K562 (cell line): ENCODE results near the gene WIPF1. TPM values are rescaled to one million over a fixed set of nuclear protein-coding genes. Genes with fewer than 3 reads are reported as not detected.

ENCODE experiments used
- ATAC-seq: fragments of 200-7000 bp; cut with Tn5 transposase; 3 replicates; pipeline ENCODE4 v1.9.1; 2020; ENCODE audit warnings: moderate library complexity
- BruUV-seq: library from RNA; stranded (reverse); fragments of 400-500 nt; replicated peaks from 2 replicates; lab custom pipeline; 2021; lab: Mats Ljungman, UMichigan
- CTCF ChIA-PET: fragments of 300-600 bp; formaldehyde crosslinking; extraction: SDS; loops from one replicate; lab custom pipeline; 2021; ENCODE audit warnings: low intra/inter-chr PET ratio; lab: Yijun Ruan, JAX
- POLR2A ChIA-PET: fragments of 300-600, 350-650 bp; sonication (Branson Sonifier 250); formaldehyde crosslinking; extraction: SDS; loops from one replicate; lab custom pipeline; 2021; ENCODE audit warnings: antibody characterized with exemption, inconsistent platforms; lab: Yijun Ruan, JAX
- DNase-seq, 4 experiments: peaks; one replicate each; pipeline versions ENCODE4 v3.0.0 to v3.0.0-alpha.2; 2011 to 2018; ENCODE audit warnings: low spot score in 3 of 4, mixed read lengths in 3 of 4; ENCODE audit errors: extremely low read depth in 1 of 4
- FAIRE-seq: peaks from 2 replicates; lab custom pipeline; 2011; peaks lifted over from hg19 to GRCh38; lab: Jason Lieb, UNC
- H2AFZ ChIP-seq: 2 replicates; pipeline ENCODE4 v1.6.0; 2011; ENCODE audit warnings: low read depth, low read length, control low read depth, inconsistent platforms
- H3K27ac ChIP-seq: fragments of 200-600 bp; 3 replicates; pipeline ENCODE4 v1.8.0; 2011; ENCODE audit warnings: low read depth, mild to moderate bottlenecking, control low read depth, inconsistent platforms, low read length, moderate library complexity, mixed read lengths; ENCODE audit errors: extremely low read depth
- H3K27me3 ChIP-seq, 2 experiments: fragments of 300-600 bp in 1 of 2; 2 replicates in 1 of 2; 3 replicates in 1 of 2; pipeline versions ENCODE4 v1.6.0 to v1.8.0; 2011; ENCODE audit warnings: inconsistent platforms in 2 of 2, low read length in 2 of 2, mild to moderate bottlenecking in 1 of 2, mixed read lengths in 1 of 2, moderate library complexity in 1 of 2; ENCODE audit not compliant: control insufficient read depth in 2 of 2, insufficient read depth in 2 of 2
- H3K36me3 ChIP-seq: fragments of 300-600 bp; 3 replicates; pipeline ENCODE4 v1.8.0; 2011; ENCODE audit warnings: mild to moderate bottlenecking, low read length, inconsistent platforms; ENCODE audit not compliant: control insufficient read depth, insufficient read depth
- H3K4me1 ChIP-seq, 2 experiments: fragments of 200-600 bp in 1 of 2; replicated peaks in 1 of 2; 2 replicates in 1 of 2; 3 replicates in 1 of 2; pipeline versions ENCODE4 v1.5.1 to v1.8.0; 2011; ENCODE audit warnings: inconsistent platforms in 2 of 2, low read length in 2 of 2, mild to moderate bottlenecking in 1 of 2, mixed read lengths in 1 of 2, moderate library complexity in 1 of 2; ENCODE audit not compliant: control insufficient read depth in 2 of 2, insufficient read depth in 2 of 2
- H3K4me2 ChIP-seq: 2 replicates; pipeline ENCODE4 v1.6.1; 2011; ENCODE audit warnings: low read length, control low read depth, inconsistent platforms, mixed read lengths; ENCODE audit not compliant: insufficient read depth
- H3K4me3 ChIP-seq: fragments of 200-600 bp; sonication (generic), shearing (Covaris generic); 2 replicates; pipeline ENCODE4 v1.5.1; 2016; ENCODE audit warnings: control low read depth, inconsistent platforms
- H3K79me2 ChIP-seq: fragments of 200-600 bp; 3 replicates; pipeline ENCODE4 v1.8.0; 2011; ENCODE audit warnings: low read length, inconsistent platforms; ENCODE audit not compliant: control insufficient read depth, insufficient read depth
- H3K9ac ChIP-seq, 2 experiments: 2 replicates each; pipeline versions ENCODE4 v1.6.0 to v1.6.1; 2011; ENCODE audit warnings: low read depth in 2 of 2, low read length in 2 of 2, control low read depth in 1 of 2, inconsistent platforms in 1 of 2, mild to moderate bottlenecking in 1 of 2, mixed read lengths in 1 of 2; ENCODE audit not compliant: insufficient read depth in 1 of 2
- H3K9me1 ChIP-seq: one replicate; pipeline ENCODE4 v1.6.0; 2011; ENCODE audit warnings: inconsistent platforms, mild to moderate bottlenecking, low read length, moderate library complexity; ENCODE audit not compliant: control insufficient read depth, insufficient read depth
- H3K9me3 ChIP-seq: replicated peaks from 2 replicates; pipeline ENCODE4 v1.5.1; 2011; ENCODE audit warnings: low read depth, low read length, inconsistent platforms; ENCODE audit not compliant: control insufficient read depth, insufficient read depth
- H4K20me1 ChIP-seq: replicated peaks from 2 replicates; pipeline ENCODE4 v1.6.1; 2011; ENCODE audit warnings: low read length, inconsistent platforms, mixed read lengths; ENCODE audit not compliant: control insufficient read depth, insufficient read depth
- CEBPB ChIP-seq: fragments of 450-650 bp; IDR thresholded peaks from 2 replicates; pipeline ENCODE4 v1.6.1; 2016; ENCODE audit warnings: missing genetic modification characterization, missing compliant biosample characterization
- CEBPG ChIP-seq, 3 experiments: fragments of 200-800 bp in 1 of 3; sonication (Bioruptor generic) in 1 of 3; sonication (generic) in 1 of 3; formaldehyde crosslinking in 1 of 3; IDR thresholded peaks in 2 of 3; conservative IDR thresholded peaks in 1 of 3; 2 replicates each; pipeline versions ENCODE4 v1.6.1 to v1.8.0; 2016 to 2022; ENCODE audit warnings: missing compliant biosample characterization in 2 of 3, missing genetic modification characterization in 2 of 3, mild to moderate bottlenecking in 1 of 3, missing genetic modification reagents in 1 of 3
- DMBX1 ChIP-seq: fragments of 250-450 bp; sonication (Bioruptor Pico); IDR thresholded peaks from 2 replicates; pipeline ENCODE4 v1.8.0; 2022; ENCODE audit warnings: inconsistent platforms, mild to moderate bottlenecking, moderate library complexity, borderline replicate concordance
- HMGXB4 ChIP-seq: sonication (generic); formaldehyde crosslinking; IDR thresholded peaks from 2 replicates; pipeline ENCODE4 v1.8.1; 2023; ENCODE audit warnings: mild to moderate bottlenecking, missing genetic modification reagents
- MAFF ChIP-seq: IDR thresholded peaks from 2 replicates; pipeline ENCODE4 v1.6.1; 2012; ENCODE audit warnings: low read length, improper control_type of control experiment
- XRCC3 ChIP-seq: fragments of 450-650 bp; IDR thresholded peaks from 2 replicates; pipeline ENCODE4 v1.6.1; 2017; ENCODE audit warnings: mild to moderate bottlenecking, moderate library complexity
- ZNF431 ChIP-seq: sonication (generic); formaldehyde crosslinking; IDR thresholded peaks from 2 replicates; pipeline ENCODE4 v1.8.0; 2022; ENCODE audit warnings: mild to moderate bottlenecking, missing genetic modification reagents
- whole genome bisulfite sequencing: fragments of 100-300 bp; shearing (Covaris generic); methylation state at CpG from one replicate; pipeline ENCODE4 v1.1.6; 2016; ENCODE audit warnings: low coverage, mixed read lengths; ENCODE audit not compliant: insufficient coverage; ENCODE audit errors: missing lambda C conversion rate; 5-methylcytosine and 5-hydroxymethylcytosine counted together
- in situ Hi-C: fragments of 300-500 bp; cut with MboI; formaldehyde crosslinking; loops from 4 replicates; pipeline ENCODE4 v1.15.0; 2018; ENCODE audit warnings: inconsistent platforms, mixed read lengths
- intact Hi-C: fragments of 100-400 bp; cut with micrococcal nuclease; formaldehyde crosslinking; loops from 2 replicates; pipeline ENCODE4 v1.14.2; 2022
- polyA plus RNA-seq, 8 experiments: library from polyadenylated mRNA; depleted of rRNA in 4 of 8; stranded (reverse) in 5 of 8; unstranded in 3 of 8; fragments of >200 nt; fragmentation: Nextera tagmentation in 2 of 8; fragmentation: Illumina TruSeq in 1 of 8; extraction: Ambion mirVana in 2 of 8; extraction: Trizol in 1 of 8; gene quantifications; 2 replicates each; pipeline versions ENCODE4 v1.2.1 to v1.2.3, GENCODE V29; 2011 to 2014; ENCODE audit warnings: inconsistent platforms in 1 of 8, missing spikeins in 1 of 8
- total RNA-seq, 7 experiments: library from RNA; depleted of rRNA in 6 of 7; stranded (reverse); fragments of >200 nt in 6 of 7; fragmentation: Illumina TruSeq in 2 of 7; extraction: Trizol in 2 of 7; gene quantifications; 2 replicates each; pipeline versions ENCODE4 v1.2.1 to v1.2.3, GENCODE V29; 2011 to 2021; ENCODE audit warnings: low replicate concordance in 1 of 7
- TF ChIP-seq, protein P1 (sequence below): fragments of 450-650 bp; IDR thresholded peaks from 2 replicates; pipeline ENCODE4 v1.6.1; 2016; ENCODE audit warnings: missing biosample characterization, missing genetic modification characterization

The WIPF1 gene
- total and polyA plus RNA-seq, 9 of the 15 experiments (the other 6 are each of a cell fraction or from before 2014, with no cell fraction given), result 0.54 to 4.9 (median 2.4) TPM

- BruUV-seq, result no TSS peak
- in situ Hi-C loops, result no loop called here
- ChIA-PET CTCF (no interaction called here), POLR2A (no interaction called here)
- Histone ChIP-seq H4K20me1 (no peaks in the 10 kb centered on the region), H3K4me1 (no peaks in the 10 kb centered on the region), H3K27ac (no peak overlapping the region), H3K4me2 (no peak overlapping the region), H3K27me3 (peaks cover 21 to 38% of the 10 kb centered on the region in 2 experiments; a peak in 4 of 5 replicates), H2AFZ (no peak overlapping the region)
- 0% methylated on average over 2 of the region's 2 CpGs for WGBS
- intact Hi-C loops, result no loop called here
- ATAC-seq (no peak), FAIRE-seq (no peak)
- TF ChIP-seq DMBX1 (CRISPR knock-in tag), result no peak
- no peak for TF ChIP-seq ZNF431 (CRISPR knock-in tag)
- no peak for TF ChIP-seq HMGXB4 (CRISPR knock-in tag)
- TF ChIP-seq CEBPB, result peak; percentile 92
- TF ChIP-seq MAFF, result no peak
- no peak for TF ChIP-seq CEBPG (CRISPR knock-in tag; IDR thresholded peaks at IDR 0.05)
- peak; percentile 72 to 94 for TF ChIP-seq CEBPG (tag; conservative IDR thresholded peaks at IDR 0.05 in 1 of 2, IDR thresholded peaks at IDR 0.05 in 1 of 2)
- TF ChIP-seq, protein P1, sequence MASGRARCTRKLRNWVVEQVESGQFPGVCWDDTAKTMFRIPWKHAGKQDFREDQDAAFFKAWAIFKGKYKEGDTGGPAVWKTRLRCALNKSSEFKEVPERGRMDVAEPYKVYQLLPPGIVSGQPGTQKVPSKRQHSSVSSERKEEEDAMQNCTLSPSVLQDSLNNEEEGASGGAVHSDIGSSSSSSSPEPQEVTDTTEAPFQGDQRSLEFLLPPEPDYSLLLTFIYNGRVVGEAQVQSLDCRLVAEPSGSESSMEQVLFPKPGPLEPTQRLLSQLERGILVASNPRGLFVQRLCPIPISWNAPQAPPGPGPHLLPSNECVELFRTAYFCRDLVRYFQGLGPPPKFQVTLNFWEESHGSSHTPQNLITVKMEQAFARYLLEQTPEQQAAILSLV (tag), result peak; percentile 51; the same call in 1 of the 2 replicates
- no peak for TF ChIP-seq XRCC3
- TF ChIP-seq, all 486 proteins: peak for 3
- peaks cover 2% of the 10 kb centered on the region for H3K9me1 ChIP-seq
- H3K79me2 ChIP-seq, result no peaks in the 10 kb centered on the region
- no peak overlapping the region for H3K9ac ChIP-seq
- H3K36me3 ChIP-seq, result no peaks in the 10 kb centered on the region
- no peaks in the 10 kb centered on the region for H3K9me3 ChIP-seq
- no peak overlapping the region for H3K4me3 ChIP-seq
- no peak for DNase-seq
These were observed 79.2 kb downstream of the WIPF1 start for GRCh38 chr2:174518395-174518794.
